Dermis blood vessel endothelial cell (primary cell): ENCODE results near the gene DCAF6. TPM values are rescaled to one million over a fixed set of nuclear protein-coding genes. Genes with fewer than 3 reads are reported as not detected.
"Not testable (repeated sequence)": the region's sequence is repeated elsewhere in the genome, so short reads cannot be mapped to it uniquely, and the experiment has no call there.

ENCODE experiments used
- DNase-seq: peaks from one replicate; pipeline ENCODE4 v3.0.0; 2010
- total RNA-seq: library from RNA; depleted of rRNA; stranded (reverse); fragments of >200 nt; gene quantifications from 2 replicates; pipeline ENCODE4 v1.2.3, GENCODE V29; 2014

Gene DCAF6
- total RNA-seq, 1 donor from 2014 or later, result 54.6 TPM

GRCh38 chr1:168032029-168032428 lies 95.5 kb downstream of the DCAF6 start:
- DNase-seq, result no peak

GRCh38 chr1:168035345-168035744 lies 98.9 kb downstream of the DCAF6 start:
- DNase-seq, result no peak

- no peak for DNase-seq
Observed at GRCh38 chr1:168042362-168042761, 105.9 kb downstream of the DCAF6 start.

- no peak for DNase-seq
Observed at GRCh38 chr1:168045311-168045710, 108.8 kb downstream of the DCAF6 start.

GRCh38 chr1:168050307-168050706 lies 113.8 kb downstream of the DCAF6 start:
- no peak for DNase-seq

GRCh38 chr1:168050880-168051279 lies 114.4 kb downstream of the DCAF6 start:
- no peak for DNase-seq

GRCh38 chr1:168053681-168054080 lies 117.2 kb downstream of the DCAF6 start:
- DNase-seq, result no peak

GRCh38 chr1:168054117-168054516 lies 117.6 kb downstream of the DCAF6 start:
- DNase-seq, result no peak

GRCh38 chr1:168056152-168056551 lies 119.7 kb downstream of the DCAF6 start:
- DNase-seq, result not testable (repeated sequence)

GRCh38 chr1:168057355-168057754 lies 120.9 kb downstream of the DCAF6 start:
- no peak for DNase-seq

- no peak for DNase-seq
Observed at GRCh38 chr1:168057921-168058320, 121.4 kb downstream of the DCAF6 start.

GRCh38 chr1:168064216-168064615 lies 127.7 kb downstream of the DCAF6 start:
- DNase-seq, result no peak

GRCh38 chr1:168065506-168065905 lies 129.0 kb downstream of the DCAF6 start:
- no peak for DNase-seq

- no peak for DNase-seq
Observed at GRCh38 chr1:168069384-168069783, 132.9 kb downstream of the DCAF6 start.

- DNase-seq, result no peak
Observed at GRCh38 chr1:168079761-168080160, 143.3 kb downstream of the DCAF6 start.

GRCh38 chr1:168081373-168082007 lies 145.0 kb downstream of the DCAF6 start:
- DNase-seq, result peak; percentile 70

- peak; percentile 88 for DNase-seq
Observed at GRCh38 chr1:168082008-168082876, 145.8 kb downstream of the DCAF6 start.

- no peak for DNase-seq
Observed at GRCh38 chr1:168083456-168084325, 147.2 kb downstream of the DCAF6 start.

- DNase-seq, result peak; percentile 73
Observed at GRCh38 chr1:168084396-168085231, 148.1 kb downstream of the DCAF6 start.

- no peak for DNase-seq
Observed at GRCh38 chr1:168085401-168085872, 149.0 kb downstream of the DCAF6 start.

GRCh38 chr1:168086438-168086837 lies 150.0 kb downstream of the DCAF6 start:
- DNase-seq, result no peak

GRCh38 chr1:168087696-168088095 lies 151.2 kb downstream of the DCAF6 start:
- no peak for DNase-seq
